GM12873 (cell line): ENCODE measurements around the gene DRC7.

ENCODE experiments used
- TF ChIP-seq, protein P1 (sequence below): IDR thresholded peaks from 2 replicates; pipeline ENCODE4 v1.5.1; 2012; ENCODE audit warnings: low read depth, mild to moderate bottlenecking, moderate library complexity, low read length, control low read depth; ENCODE audit not compliant: insufficient read depth; ENCODE audit errors: missing control alignments

Gene DRC7, protein sequence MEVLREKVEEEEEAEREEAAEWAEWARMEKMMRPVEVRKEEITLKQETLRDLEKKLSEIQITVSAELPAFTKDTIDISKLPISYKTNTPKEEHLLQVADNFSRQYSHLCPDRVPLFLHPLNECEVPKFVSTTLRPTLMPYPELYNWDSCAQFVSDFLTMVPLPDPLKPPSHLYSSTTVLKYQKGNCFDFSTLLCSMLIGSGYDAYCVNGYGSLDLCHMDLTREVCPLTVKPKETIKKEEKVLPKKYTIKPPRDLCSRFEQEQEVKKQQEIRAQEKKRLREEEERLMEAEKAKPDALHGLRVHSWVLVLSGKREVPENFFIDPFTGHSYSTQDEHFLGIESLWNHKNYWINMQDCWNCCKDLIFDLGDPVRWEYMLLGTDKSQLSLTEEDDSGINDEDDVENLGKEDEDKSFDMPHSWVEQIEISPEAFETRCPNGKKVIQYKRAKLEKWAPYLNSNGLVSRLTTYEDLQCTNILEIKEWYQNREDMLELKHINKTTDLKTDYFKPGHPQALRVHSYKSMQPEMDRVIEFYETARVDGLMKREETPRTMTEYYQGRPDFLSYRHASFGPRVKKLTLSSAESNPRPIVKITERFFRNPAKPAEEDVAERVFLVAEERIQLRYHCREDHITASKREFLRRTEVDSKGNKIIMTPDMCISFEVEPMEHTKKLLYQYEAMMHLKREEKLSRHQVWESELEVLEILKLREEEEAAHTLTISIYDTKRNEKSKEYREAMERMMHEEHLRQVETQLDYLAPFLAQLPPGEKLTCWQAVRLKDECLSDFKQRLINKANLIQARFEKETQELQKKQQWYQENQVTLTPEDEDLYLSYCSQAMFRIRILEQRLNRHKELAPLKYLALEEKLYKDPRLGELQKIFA

DNA sequence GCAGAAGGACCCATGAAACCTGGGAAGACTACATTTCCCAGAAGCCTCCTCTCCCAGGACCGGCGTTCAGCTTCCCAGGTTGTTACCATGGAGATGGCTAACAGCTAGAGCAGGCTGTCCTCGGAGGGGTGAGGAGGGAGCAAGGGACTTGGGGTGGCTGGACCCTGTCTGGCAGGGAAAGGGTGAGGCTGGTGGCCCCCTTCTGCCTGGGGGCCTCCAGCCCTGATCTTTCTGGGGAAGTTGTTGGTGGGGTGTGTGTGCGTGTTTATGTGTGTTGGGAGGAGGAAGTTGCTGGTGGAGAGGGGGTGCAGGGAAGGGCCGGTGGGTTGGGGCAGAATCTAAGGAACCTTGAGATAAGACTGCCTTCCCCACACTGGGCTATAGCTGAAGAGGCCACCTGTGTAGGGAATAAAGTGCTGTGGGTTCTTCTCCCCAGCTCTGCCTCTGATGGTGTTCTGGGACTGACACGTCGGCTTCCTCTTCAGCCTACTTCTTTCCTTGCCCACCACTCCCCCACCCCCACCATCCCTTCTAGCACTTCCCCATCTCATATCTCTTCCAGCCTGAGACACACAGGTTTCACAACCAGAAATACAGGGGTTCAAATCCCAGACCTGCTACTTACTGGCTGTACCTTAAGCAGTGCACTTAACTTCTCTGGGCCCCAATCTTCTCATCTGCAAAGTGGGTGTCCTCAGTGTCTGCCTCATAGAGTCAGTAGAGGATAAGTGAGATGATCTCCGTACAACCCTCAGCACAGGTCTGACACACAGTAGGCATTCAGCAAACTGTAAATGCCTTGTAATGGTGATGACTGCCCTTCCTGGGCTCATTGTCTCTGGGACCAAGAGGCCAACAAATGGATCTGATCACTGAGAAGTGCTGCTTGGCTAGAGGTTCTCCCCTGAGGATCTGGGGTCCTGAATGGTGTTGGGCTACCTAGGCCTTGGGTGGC lies at the start of gene DRC7:
Gene DRC7, plus strand, starts transcription at position 82 of the 955 bp plus-strand sequence. CDS start 3,144 bp downstream, outside the sequence.
- TF ChIP-seq, protein P1, sequence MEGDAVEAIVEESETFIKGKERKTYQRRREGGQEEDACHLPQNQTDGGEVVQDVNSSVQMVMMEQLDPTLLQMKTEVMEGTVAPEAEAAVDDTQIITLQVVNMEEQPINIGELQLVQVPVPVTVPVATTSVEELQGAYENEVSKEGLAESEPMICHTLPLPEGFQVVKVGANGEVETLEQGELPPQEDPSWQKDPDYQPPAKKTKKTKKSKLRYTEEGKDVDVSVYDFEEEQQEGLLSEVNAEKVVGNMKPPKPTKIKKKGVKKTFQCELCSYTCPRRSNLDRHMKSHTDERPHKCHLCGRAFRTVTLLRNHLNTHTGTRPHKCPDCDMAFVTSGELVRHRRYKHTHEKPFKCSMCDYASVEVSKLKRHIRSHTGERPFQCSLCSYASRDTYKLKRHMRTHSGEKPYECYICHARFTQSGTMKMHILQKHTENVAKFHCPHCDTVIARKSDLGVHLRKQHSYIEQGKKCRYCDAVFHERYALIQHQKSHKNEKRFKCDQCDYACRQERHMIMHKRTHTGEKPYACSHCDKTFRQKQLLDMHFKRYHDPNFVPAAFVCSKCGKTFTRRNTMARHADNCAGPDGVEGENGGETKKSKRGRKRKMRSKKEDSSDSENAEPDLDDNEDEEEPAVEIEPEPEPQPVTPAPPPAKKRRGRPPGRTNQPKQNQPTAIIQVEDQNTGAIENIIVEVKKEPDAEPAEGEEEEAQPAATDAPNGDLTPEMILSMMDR = no peak

DNA sequence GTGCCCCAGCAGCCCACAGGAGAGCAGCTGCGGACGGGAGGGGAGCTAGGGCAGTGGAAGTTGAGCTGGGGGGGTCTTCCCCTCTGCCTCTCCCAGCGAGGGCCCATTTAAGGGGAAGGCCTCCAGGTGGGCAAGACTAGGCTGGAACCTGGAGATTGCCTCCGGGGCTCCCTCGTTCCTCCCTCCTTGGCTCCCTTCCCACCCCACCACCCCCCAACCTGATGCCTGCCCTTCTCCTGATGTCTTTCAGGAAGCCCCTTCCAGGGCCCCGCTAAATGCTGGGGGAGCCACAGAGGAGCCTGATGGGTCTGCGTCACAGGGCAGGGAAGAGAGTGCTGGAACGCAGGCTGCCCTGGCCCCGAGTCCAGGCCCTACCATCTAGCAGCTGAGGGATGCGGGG lies 49.4 kb upstream of the DRC7 start:
- TF ChIP-seq, protein P1 = no peak

DNA sequence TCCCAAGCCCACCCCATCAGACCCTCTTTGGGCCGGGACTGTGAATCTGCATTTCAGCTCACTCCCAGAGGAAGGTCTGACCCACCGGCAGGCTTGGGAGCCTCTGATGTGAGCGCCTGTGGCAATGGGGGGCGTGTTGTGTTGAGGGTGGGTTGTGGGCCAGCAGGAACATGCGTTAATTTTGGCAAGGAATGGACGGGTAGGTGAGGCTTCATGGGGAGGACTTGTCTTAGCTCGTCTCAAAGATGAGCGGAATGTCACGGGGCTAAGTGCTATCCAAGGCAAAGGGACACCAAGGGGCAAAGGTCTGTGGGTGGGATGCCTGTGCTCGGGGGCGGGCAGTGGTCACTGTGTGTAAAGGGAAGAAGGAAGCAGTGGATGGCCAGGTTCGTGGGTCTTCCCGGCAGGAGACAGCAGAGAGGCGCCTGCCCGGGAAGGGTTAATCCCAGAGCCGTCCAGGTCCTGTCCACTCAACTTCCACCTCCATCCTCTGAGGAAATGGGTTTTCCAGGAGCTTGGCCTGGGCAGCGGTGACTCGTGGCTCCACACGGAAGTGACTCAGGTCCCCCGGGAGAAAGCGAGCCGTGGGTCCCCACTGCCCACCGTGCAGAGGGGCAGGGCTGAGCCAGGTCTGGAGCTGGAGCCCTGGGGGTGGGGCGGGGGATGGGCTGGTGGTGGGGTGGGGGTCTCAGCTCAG lies 48.8 kb upstream of the DRC7 start:
- TF ChIP-seq, protein P1 = no peak

DNA sequence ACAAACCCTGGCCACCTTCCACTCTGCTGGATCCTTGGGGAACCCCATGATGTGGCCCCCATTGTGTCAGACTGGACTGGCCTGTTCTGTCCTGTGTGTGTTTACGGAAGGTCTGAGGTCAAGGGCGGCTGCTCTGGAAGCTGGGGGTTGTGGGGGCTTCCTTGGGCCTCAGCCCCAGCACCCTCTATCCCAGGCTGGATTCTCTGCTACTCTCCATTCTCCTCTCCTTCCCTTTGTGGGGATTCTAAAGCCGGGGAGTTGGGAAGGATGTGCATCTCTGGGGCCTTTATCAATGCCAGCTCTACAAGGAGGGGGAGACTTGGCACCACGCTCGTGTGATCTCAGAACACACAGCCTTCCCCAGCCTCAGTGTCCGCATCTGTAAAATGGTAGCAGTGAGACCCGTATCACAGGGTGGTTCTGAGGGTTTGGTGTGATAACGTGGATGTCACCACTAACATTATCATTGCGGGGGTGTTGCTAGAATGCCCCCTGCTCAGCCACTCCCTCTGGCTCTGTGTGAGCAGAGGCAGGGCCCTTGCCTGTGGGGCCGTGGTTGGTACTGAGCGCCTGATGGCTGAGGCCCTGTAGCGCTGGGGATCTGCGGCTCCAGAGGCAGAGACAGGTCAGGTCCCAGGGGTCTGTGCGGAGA lies 48.1 kb upstream of the DRC7 start:
- TF ChIP-seq, protein P1 = no peak

DNA sequence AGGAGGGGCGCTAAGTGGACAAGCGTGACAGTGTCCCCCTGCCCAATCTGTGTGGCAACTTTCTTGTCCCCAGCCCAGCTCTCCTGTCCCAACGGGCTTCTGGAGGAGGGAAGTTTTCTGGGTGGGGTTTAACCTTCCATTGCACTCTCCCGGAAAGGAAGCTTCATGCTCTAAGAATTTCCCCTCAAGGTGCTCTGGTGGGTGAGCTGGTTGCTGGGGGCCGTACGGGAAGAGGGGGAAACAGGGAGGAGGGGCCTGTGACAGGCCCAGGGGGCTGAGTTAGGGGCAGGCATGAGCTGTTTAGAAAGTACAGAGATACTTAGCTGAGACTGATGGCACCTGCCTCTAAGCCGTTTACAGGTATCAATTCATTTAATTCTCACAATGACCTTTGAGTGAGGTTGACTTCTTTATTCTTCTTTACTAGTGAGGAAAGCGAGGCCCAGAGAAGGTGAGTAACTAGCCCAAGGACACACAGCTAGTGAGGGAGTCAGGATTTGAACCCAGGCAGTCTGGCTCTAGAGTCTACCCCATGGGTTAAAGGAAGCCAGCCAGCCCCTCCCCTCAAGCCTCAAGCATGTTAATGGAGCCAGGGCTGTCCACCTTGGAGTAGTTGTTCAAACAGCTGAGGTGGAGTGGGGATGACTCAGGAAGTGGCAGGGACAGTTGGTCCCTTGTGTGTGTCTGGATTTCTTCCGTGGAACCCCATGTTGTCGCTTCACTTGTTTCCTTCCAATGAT lies 47.3 kb upstream of the DRC7 start:
- TF ChIP-seq, protein P1 = no peak

DNA sequence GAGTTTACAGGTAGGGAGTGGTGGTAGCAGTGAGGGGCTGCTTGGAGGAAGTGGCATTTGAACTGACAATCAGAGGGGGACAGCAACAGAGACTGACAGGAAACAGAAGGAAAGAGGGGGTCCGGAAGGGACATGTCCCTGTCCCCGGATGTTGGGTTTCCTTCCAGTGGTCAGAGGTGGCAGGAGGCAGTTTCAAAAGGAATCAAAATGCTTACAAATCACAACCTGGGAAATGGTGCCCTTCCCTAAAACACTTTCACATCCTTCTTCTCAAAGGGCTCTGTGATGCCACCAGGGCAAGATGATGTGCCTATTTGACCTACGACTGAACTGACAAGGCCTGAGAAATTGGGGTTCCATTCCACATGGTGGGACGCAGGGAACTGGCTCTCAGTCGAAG lies 46.5 kb upstream of the DRC7 start:
- TF ChIP-seq, protein P1 = no peak
